ENCODE results near the gene SYNE2. TPM values are rescaled to one million over a fixed set of nuclear protein-coding genes. Genes with fewer than 3 reads are reported as not detected.
"Not testable (repeated sequence)": the region's sequence is repeated elsewhere in the genome, so short reads cannot be mapped to it uniquely, and the experiment has no call there.

Gene SYNE2
- total RNA-seq, 1 donor from 2014 or later = 148 TPM

DNA sequence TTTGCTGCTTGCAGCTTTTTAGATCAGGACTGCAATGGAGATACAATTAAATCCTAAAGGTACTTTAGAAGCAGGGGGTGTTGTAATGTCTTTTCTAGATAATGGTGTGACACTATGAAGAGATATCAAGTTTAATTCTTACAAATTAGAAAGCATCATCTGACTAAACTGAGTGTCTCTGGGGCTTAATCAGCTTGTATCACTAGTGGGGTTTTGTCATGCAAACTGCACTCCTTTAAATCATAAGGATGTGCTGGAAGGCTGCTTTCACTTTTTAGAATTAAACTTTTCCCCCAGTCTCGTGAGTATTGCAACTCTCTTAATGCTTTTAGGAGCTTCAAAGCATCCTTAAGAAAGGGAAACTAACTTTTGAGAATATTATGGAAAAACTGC lies 222.8 kb downstream of the SYNE2 start:
- no peak for DNase-seq

DNA sequence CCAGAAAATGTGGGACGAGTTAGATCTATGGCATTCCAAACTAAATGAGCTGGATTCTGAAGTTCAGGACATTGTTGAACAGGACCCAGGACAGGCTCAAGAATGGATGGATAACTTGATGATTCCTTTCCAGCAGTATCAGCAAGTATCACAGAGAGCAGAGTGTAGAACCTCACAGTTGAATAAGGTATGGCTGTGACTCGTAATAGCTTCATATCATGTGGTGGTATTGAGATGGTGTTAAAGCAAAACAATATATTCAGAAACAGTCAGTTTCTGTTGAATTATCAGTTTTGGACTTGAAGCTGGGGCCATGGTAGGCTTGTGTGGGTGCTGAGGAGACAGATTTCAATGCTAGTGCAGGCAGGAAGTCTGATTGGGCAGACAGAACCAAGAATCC lies 227.6 kb downstream of the SYNE2 start:
- DNase-seq = no peak

DNA sequence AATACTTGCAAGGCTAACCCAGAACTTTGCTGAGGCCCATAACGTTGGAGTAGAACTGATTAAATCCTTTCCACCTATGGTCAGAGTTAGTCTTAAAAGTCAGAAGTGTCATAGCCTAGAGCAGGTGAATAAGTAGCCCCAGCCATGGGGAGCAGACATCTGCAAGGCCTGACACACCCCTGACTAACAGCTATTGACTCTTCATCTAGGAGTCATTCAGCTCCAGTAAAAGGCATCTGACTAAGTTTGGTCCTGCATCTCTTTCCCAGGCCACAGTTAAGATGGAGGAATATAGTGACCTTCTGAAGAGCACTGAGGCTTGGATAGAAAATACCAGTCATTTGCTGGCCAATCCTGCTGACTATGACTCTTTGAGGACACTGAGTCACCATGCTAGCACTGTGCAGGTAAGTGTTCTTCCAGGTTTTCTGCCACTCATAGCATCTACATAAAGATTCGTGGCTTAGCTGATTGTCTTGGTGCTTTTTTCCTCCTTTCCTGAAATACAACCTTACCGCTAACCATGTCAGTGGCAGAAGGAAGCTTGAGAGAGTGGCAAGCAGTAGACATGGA lies 228.5 kb downstream of the SYNE2 start:
- no peak for DNase-seq

DNA sequence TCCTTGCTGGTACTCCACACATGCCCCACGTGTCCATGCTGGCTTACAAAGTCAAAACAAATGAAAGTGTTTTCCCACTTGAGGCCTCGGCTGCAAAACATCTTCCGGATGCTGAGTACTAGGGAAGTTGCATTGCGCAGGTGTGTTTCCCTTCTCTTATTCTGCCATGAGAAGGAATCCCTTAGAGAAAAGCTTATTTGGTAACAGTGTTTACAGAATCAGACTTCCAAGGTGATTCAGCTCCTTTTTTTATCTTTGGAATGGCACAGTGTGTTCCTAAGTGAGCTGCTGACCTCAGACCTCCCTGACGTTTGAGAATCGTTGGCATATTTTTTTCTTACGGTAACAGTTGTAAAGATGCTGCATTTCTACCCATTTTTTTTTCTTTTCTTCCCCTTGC lies 230.0 kb downstream of the SYNE2 start:
- no peak for DNase-seq

DNA sequence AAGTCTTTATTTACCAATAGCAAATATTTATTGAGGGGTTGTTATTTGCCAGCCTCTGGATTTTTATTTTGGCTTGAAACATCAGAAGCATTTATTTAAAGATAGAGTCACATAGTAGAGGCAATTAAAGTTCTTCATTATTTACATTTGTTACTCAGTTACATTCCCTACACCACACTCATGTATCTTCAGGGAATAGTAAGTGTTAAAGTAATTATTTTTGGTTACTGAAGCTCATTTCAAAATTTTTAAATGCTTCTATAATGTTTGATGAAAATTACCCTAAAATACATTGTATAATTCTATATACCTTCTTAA lies 235.8 kb downstream of the SYNE2 start:
- DNase-seq = no peak

DNA sequence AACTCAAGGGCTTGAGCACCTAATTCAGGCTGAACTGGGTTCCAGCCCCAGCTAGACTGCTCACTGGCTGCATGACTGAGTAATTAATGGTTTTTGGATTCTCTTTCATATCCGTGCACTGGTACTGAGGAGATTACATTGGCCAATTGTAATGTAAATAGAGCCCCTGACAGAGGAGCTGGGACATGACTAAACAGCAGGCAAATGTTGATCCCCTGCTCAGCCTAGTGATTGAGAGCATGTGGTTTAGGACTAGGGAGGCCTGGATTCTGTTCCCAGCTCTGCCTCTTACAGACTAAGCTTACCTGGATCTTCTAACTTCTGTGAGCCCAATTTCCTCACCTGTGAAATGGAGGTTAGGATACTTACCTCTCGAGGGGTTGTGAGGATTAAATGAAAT lies 237.1 kb downstream of the SYNE2 start:
- no peak for DNase-seq

DNA sequence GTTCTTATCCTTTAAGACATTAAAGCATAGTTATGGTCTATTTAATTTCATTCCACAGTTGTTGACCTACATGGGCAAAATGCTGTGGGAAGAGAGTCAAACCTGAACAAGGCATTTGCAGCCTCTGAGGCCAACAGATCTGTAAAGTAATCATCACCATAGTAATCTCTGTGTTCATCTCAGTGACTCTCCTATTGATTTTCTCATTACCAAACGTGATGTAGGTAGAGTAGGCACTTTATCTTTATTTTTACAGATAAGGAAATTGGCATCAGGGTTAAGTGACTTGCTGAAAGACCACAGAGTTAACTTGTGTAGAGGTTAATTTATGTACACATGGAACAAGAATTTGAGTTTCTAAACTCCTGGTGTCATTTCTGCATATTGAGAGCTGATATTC lies 238.4 kb downstream of the SYNE2 start:
- DNase-seq = no peak

DNA sequence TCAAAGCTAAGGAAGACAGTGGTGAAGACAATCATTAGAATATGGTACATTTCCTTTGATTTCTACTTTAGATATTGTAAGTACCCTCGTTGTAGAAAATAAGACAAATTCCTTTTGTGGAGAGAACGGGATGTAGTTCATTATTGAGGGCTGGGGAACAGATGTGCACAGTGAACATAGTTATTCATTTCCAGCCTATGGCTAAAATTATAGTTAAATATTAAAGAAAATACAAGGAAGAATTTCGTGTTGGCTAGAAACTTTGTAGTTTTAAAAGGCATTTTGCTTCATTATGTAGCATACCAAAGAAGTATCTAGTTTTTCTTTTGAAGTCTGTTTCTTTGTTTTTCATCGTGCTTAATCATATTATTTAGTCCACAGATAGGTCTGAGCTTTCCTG lies 239.5 kb downstream of the SYNE2 start:
- no peak for DNase-seq

DNA sequence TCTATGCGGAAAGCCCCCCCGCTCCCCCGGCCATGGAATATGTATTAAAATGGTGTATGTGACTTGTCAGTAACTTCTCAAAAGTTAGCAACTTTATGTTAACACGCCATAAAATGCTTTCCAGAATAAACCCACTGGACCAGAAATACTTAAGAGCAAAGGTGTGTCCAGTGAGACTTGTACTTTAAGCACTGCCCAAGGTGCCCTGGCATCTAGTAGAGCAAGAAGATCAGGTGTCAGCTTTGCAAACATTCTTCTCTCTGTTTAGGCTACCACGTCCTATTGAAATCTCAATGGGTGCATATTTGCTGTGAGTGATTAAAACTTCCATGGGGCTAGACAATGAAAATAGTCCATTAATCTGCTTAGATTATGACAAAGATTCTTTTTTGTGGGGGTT lies 240.1 kb downstream of the SYNE2 start:
- DNase-seq = no peak

DNA sequence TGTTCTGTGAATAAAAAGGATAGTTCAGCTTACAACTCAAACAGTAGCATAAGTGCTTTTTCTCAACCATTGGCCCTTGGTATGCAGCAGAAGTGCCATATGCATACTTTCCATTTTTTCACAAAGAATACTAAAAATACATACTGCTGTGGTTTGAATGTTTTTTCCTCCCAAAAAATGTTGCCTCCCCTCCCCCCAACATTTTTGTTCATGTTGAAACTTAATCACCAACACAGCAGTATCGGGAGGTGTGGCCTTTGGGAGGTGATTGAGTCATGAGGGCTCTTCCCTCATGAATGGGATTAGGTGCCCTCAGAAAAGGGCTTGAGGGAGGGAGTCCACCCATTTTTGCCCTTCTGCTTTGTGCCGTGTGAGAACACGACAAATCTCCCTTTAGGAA lies 242.8 kb downstream of the SYNE2 start:
- DNase-seq = no peak

DNA sequence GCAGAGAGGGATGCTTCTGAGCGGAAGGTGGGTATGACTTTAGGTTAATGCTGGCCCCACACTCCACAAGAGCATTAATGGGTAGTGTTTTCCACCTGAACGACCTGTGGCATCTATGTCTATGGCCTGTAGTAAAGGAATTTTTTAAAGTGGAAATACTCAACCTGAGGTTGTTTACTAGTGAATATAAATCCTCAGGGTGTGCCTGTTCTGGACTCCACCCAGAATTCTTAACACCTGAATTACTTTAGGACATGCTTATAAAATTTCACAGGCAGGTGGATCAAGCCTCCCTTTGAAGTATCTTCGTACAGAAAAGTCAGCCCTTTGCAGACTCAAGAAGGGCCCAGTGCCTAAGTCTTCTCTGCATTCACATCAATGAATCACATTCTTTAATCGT lies 245.3 kb downstream of the SYNE2 start:
- no peak for DNase-seq

DNA sequence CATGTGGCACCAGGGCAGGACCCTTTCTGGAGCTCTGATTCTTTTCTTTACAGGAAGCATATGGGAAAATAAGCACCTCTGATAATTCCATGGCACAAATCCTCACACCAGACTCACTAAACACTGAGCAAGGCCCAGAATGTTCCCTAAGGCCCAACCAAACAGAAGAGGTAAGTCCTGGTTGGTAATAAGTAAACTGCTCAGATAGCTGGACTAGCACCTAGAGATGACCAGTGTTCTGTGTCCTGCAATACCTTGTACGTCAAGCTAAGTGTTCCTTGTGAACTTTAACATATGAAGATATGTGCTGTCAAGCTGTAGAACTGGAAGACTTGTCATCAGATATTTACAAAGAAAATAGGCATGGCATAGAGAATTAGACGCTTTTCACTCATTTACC lies 254.6 kb downstream of the SYNE2 start:
- DNase-seq = no peak

DNA sequence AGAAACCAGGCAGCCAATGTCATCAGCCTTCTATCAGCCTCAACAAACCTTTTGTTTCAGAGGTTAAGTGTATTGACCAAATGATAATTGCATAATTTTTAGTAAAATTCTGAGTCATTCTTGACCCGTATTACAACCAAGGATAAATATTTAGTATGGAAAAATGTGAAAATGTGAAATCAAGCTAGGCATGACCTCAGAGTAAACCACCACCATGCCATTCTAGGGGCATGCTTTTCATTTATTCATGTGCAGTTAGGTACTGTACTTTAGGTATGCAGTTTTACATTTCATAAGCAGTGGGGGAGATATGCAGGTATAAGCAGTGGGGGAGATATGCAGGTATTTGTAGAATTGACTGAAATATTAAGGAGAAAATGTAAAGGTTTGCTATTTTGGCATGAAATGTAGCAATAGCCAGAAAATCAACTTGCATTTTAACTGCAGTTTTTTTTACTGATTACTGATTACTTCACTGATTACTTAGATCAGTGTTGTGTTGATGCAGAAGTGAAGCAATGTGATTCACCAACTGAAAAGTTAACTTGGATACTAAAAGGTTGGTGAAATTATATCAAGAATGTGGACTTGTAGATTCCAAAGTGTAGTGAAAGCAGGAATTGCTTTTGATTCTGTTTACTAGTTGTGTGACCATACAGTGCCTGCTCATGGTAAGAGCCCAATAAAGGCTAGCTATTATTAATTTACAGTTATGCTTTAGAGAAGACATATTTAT lies 257.2 kb downstream of the SYNE2 start:
- no peak for DNase-seq

DNA sequence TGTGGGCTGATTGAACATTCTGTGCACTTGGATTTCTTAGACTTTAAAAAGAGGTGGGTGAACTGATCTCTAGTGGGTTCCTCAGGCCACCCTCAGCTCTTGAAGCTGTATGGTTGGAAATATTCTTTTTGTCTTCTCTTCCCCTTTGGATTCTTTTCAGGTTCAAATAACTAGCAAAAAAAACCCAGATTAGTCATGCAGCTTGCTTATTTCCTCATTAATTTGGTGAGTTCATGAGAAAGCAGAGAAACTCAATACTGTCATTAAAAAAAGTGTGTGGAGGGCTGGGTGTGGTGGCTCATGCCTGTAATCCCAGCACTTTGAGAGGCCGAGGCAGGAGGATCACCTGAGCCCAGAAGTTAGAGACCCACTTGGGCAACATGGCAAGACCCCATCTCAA lies 258.0 kb downstream of the SYNE2 start:
- no peak for DNase-seq

DNA sequence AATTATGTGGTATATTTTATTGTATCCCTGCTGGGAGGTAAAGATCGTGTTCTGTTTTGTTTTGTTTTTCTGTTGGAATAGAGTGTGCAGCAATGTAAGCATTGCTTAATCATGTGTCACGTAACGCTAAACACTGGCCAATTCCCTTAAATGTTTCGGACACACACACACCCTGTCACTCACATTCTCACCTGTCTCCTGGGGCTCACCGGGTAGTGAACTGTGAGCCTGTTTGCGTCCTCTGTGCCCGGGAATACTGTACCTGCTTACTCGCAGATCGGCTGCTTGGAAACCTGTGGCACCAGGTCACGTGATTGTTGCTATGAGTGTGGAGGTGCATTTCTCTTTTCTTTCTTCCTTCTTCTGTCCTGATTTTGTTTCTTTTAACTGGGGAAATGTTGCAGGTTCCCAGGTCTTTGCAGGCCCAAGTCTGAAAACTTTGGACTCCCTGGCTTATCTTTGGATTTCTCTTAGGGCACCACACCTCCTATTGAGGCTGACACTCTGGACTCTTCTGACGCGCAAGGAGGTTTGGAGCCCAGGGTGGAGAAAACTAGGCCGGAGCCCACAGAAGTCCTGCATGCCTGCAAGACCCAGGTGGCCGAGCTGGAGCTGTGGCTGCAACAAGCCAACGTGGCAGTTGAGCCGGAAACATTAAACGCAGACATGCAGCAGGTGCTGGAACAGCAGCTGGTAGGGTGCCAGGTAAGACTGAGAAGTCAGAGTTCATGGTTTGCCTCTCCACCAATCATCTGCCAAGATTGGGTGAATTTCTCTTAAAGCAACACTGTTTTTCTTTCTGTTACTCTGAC lies 260.3 kb downstream of the SYNE2 start:
- peak; percentile 49 for DNase-seq

DNA sequence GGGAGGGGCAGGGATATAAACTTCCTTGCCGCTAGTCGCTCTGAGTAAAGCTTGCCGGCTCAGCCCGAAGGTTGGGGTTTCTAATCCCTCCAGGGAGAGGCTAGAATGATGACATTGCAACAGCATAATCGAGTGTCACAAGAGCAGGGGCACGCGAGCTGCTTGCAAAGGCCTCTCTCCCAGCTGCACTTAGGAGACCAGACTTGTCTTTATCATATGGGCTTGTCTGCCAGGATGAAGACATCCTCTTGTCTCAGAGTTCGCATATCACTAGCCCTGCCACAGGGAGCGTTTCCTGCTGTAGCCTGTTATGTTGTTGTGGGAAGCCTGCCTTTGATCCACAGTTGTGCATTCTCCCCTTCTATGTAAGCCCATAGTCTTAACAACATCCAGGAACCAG lies 261.4 kb downstream of the SYNE2 start:
- DNase-seq = peak; percentile 41

DNA sequence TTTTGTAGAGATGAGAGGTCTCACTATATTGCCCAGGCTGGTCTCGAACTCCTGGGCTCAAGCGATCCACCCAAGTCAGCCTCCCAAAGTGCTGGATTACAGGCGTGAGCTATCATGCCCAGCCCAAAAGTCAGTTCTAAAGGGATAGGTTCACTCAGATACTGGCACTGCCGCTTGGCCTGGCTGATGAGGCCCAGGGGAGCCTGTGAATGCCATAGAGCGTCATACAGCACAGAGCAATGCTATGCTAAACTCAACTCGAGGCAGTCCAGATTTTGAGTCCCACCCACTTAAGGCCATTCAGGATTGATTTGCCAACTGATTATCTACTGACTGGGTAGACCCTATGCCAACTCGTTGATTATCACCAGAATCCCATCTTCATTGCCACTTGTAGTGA lies 262.0 kb downstream of the SYNE2 start:
- DNase-seq = no peak

DNA sequence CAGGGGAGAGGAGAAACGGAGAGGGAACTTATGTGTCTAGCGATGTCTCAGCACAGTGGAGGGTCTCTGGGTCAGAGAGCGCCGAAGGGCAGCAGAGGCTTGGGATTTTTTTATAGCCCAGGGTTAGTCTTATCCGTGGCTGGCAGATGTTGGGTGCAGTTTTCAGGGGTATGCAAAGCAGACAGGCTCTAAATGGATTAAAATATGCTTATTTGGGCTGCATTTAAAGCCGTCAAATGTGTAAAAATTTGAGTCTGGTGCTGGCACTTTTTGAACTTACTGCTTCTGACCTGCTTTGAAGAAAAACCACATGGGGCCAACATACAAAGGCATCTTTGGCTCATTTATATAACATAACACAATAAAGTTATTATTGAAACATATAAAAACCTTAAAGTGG lies 262.6 kb downstream of the SYNE2 start:
- no peak for DNase-seq

DNA sequence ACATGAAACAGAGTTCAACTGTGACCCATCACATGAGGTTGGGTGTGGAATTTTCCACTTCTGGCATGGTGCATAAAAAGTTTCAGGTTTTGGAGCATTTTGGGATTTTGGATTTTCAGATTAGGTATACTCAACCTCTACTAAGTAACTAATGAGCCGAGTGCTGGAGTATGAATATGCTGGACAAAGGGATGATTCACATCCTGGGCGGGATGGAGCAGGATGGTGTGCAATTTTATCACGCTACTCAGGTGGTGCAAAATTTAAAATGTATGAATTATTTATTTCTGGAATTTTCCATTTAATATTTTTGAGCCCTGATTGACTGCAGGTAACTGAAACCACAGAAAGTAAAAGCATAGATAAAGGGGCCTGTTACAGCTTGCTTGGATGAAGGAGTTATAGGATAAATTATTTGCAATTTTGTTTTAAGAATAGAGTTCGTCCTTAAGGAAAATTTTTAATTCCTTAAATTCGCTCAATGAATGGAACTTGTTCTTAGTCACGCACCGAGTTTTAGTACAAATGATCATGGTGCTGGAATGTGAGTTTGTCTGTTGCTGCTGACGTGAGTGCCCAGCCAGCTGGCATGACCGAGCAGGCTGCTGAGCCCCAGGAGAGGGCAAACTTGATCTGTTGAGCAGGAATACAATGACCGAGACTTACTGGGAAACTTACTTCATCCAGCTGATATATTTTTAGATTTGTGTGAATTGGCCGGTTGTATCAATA lies 265.0 kb downstream of the SYNE2 start:
- DNase-seq = peak; percentile 88

DNA sequence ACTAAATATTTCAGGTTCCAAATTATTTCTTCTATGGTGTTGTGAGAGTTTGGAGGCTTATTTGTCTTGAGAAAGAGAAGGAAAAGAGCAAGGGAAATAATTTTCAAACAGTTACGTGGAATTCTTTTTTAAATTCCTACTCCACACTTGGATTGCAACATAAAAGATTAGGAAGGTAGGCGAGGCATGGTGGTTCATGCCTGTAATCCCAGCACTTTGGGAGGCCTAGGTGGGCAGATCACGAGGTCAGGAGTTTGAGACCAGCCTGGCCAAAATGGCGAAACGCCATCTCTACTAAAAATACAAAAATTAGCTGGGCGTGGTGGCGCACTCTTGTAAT lies 265.6 kb downstream of the SYNE2 start:
- DNase-seq = not testable (repeated sequence)

DNA sequence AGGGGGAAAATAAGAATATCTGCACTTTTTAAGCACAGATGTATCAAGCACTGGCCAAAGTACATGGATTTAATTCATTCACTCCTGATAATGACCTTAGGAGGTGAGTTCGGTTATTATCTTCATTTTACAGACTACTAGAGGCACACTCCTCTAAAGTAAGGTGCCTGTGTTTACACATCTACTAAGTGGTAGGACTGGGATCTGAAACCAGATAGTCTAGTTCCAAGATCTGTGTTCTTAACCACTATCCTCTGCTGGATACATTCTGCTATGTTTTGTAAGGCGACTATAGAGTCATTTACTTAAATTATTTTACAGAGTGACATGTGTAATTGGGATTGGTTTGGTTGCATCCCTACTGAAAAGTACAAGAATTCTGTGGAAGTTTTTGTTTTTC lies 266.1 kb downstream of the SYNE2 start:
- DNase-seq = no peak

DNA sequence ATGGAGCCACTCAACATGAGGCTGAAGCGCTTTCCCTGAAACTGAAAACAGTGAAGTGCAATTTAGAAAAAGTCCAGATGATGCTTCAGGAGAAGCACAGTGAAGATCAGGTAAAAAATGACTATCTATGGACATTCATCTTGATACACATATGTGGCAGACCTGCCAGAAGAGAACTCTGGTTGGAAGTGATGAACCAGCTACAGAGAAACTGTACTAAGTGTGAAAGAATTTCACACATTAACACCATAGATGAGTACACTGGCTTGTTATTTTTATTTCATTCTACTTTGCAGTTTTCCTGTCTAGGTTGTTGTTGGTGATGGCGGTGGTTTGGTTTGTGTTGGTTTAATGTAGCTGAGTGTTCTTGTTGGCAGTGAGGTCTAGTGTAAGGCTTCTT lies 266.7 kb downstream of the SYNE2 start:
- DNase-seq = no peak

DNA sequence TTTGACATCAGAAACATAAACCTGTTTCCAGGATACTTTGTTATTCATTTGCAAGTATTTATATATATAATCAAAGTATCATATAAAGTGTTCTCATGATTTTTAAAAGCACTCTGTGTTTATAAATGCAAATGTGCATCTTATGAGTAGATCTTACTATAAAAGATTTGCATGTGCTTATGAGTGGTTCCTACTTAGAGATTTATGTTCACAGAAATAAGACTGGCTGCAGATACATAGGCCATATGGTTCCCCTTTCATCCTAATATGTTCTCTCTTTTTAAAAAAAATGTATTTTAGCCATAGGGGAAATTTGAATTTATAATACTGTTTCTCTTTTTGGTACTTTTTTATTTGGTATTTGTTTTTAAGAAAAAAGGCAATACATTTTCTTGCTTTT lies 267.2 kb downstream of the SYNE2 start:
- DNase-seq = no peak

Measured in tongue (tissue), 2 donors.